D721Med (cell line): ENCODE data around the gene MCIDAS.

Source experiments
- DNase-seq: peaks from one replicate; pipeline ENCODE4 v3.0.0; 2011; ENCODE audit warnings: low spot score; ENCODE audit not compliant: insufficient read length
- FAIRE-seq: peaks from 2 replicates; lab custom pipeline; 2011; peaks lifted over from hg19 to GRCh38; lab: Jason Lieb, UNC
- TF ChIP-seq, protein P1 (sequence below): IDR thresholded peaks from 2 replicates; pipeline ENCODE4 v1.5.1; 2012; ENCODE audit warnings: mild to moderate bottlenecking, control low read depth; ENCODE audit not compliant: insufficient read depth; ENCODE audit errors: missing control alignments

The MCIDAS gene

DNA sequence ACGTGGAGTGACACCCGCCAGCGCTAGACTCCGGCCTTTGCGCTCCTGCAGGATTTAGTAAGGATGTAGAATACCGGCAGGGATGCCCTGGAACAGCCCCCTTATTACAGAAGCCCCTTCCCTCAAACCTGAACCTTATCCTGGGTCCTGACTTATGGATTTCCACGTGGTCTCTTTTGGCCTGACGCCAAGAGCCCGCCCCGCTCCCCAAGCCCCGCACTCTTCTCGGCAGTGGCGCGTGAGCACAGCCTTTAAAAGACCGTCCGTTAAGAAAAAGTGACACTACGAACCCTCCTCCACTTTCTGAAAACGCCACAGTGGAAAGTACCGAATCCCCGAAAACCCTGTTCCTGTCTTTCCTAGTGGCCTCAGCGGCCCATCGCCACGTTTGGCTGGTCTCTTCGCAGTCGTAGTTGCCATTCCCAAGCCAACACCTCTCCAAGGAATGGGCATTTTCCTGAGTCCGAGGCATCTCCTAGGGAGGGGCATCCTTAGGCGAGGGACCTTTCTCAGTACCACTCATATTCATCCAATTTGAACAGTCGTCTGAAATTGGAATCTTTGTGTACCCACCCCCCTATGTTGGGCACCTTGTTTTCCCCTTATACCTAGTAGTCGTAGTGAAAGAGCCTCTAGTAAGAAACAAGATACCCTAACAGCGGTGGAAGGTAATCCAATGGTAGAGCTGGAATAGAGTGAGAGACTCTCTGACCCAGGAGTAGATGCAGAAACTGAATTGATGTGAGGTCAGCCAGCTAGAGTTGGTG lies 732 bp upstream of the MCIDAS start:
- no peak for DNase-seq
- TF ChIP-seq, protein P1, sequence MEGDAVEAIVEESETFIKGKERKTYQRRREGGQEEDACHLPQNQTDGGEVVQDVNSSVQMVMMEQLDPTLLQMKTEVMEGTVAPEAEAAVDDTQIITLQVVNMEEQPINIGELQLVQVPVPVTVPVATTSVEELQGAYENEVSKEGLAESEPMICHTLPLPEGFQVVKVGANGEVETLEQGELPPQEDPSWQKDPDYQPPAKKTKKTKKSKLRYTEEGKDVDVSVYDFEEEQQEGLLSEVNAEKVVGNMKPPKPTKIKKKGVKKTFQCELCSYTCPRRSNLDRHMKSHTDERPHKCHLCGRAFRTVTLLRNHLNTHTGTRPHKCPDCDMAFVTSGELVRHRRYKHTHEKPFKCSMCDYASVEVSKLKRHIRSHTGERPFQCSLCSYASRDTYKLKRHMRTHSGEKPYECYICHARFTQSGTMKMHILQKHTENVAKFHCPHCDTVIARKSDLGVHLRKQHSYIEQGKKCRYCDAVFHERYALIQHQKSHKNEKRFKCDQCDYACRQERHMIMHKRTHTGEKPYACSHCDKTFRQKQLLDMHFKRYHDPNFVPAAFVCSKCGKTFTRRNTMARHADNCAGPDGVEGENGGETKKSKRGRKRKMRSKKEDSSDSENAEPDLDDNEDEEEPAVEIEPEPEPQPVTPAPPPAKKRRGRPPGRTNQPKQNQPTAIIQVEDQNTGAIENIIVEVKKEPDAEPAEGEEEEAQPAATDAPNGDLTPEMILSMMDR: no peak
- no peak for FAIRE-seq

DNA sequence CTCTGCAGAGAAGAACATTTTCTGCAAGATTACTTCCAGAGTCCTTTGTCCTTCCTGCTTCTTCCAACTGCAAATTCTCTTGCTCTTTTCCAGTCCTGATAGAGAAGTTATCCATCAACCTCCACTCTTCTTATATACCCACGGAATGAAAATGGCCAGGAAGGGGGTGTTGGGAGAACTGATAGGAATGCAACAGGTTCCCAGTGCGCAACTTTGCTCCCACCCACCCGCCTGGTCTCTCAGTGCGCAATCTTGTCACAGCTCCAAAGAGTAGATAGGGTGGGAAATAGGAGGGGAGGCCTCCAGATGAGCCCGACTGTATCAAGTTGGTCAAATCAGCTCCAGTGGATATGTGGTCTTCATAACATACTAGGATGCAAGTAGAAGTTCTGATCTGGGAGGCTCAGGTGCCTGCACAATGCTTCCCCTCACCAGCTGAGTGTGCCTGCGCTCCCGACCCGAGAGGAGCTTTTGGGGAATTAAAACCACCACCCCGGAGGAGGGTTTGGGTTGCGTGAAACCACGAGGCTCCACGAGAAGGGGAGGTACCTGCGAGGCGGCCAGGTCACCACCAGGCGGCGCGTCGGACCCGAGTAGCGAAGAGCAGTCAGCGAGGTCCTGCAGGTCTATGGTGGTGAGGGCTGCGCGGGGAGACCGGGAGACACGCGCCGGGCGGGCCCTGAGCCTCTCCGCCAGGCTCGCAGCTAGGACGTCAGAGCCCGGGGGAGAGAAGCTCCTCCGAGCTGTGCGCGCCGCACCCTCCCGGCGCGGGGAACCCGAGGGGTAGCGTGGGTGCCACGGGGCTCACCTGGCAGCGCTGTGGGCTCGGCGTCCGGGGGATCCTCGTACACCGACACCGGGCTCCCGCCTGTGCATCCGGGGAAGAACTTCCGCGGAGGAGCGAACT lies 835 bp downstream of the MCIDAS start:
- TF ChIP-seq, protein P1: peak; percentile 75
- peak; percentile 86 for DNase-seq
- no peak for FAIRE-seq

DNA sequence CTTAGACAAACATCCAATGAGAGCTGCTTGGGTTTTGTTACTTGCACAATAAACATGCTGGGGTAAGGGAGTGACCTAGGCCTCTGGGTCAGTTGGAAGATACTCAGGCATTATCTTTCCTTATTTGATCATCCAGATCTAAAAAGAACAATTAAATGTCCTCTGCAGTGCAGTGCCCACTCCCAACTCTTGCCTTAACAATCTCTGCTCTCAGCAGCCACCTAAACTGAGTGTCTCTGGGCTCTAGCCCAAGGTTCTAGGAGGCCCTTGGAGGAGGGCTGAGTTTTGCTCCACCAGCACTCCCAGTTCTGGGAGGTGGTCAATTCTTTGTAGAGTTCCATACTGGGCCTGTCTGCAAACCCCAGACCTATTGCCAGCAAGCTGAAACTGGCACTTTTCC lies 1.8 kb downstream of the MCIDAS start:
- TF ChIP-seq, protein P1: no peak
- DNase-seq (no peak), FAIRE-seq (no peak)

DNA sequence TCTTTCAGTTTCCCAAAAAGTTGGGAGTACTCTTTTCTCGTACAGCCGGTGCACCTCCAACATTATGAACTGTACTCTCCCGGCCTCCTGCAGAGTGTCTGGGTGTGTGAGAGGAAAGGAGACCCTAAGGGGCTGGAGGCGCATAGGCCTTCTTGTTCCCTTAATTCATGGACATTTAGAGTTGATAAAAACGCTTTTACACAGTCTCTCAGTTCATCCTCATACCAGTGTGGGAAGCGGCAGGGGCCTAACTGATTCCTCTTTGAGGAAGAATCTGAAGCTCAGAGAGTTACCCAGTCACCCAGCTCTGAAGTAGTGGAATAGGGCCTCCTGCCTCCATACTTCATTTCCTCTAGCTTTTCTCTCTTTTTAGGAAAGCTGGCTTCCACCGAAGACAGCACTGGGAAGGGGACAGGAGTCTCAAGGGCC lies 3.3 kb downstream of the MCIDAS start:
- DNase-seq (no peak), FAIRE-seq (no peak)
- TF ChIP-seq, protein P1: no peak

DNA sequence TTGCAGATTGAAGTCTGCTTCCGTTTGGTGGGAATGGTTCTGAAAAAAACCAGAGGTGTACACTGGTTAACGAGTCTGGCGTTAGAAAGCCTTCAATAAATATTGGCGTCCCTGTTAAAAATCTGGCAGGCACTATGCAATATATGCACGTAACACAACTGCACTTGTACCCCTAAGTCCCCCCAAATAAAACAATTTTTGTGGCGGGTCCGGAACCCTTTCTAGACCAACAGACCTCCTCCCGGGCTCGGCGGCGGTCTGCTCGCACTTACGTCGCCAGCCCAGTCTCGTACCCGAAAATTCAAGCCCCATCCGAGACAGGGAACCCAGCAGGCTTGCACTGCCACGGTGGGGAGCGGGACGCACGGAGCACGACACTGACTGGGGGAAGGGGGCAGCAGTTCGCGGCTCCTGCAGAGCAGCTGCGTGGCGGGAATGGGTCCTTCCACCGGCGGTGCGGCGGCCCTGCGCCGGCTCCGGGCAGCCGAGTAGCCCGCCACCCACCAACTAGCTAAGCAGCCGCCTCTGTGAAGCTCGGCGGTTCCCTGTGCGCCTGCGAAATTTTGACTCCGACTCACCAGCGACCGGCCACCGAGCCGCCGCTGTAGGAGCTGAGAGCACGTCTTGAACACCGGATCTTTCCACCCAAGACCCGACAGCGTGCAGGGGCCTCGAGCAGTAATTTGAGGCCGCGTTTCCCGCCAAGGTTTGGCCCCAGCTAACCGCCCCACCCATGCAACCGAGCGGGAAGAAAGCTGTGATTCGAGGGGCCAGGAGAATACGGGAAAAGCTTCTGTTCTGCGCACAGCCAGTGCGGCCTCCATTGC lies 3.9 kb downstream of the MCIDAS start:
- TF ChIP-seq, protein P1: no peak
- DNase-seq: no peak
- FAIRE-seq: no peak

DNA sequence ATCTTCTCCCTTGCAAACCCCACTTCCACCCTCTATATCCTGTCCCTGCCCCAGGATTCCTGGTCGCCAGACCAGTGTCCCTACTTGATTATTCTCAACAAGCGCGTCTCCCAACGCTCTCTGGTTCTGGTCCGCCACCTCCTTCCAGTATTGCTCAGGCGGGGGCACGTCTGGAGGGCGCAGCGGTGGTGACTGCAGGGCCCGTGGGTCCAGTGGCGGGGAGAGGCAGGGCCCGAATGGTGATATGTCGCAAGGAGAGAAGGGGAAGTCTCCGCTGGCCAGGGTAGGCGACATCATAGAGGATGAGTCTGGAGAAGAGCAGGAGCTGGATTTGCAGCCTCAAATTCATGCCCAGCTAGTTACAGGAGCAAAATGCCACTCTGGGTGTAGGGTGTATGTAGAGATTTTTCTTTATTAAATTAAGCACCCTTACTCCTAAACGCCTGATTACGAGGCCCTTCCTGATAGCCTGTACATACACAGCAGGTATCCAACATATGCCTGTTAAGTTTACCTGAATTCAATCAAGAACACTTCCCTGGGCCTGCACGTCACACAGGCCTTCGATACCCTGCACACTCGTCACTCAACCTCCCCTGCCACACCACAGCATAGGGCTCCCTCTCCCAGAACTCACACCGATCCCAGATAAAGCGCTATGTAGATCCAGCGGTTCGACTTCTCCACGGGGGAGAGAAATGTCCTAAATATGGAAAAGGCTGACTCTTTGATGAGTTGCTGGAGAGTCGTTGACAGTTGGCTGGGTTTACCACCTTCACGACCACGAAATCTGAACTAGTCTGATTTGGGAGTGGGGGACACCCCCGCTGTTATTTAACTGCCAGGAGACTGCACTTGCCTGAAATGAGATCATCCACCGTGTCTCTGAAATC lies 4.8 kb downstream of the MCIDAS start:
- DNase-seq: no peak
- FAIRE-seq: no peak
- TF ChIP-seq, protein P1: no peak
